H1 (cell line): ENCODE data around the gene NEURL1.

Experiments used
- GABPA ChIP-seq: IDR thresholded peaks from 2 replicates; pipeline ENCODE4 v1.6.1; 2011; ENCODE audit warnings: mild to moderate bottlenecking, low read length, moderate library complexity, borderline replicate concordance; ENCODE audit not compliant: insufficient read depth
- JUN ChIP-seq: IDR thresholded peaks from 2 replicates; pipeline ENCODE4 v1.6.1; 2011; ENCODE audit warnings: low read depth, mild to moderate bottlenecking, improper control_type of control experiment, low read length
- RAD21 ChIP-seq, 2 experiments: IDR thresholded peaks in 1 of 2; conservative IDR thresholded peaks in 1 of 2; 2 replicates each; pipeline ENCODE4 v1.6.1; 2011; ENCODE audit warnings: low read depth in 2 of 2, low read length in 2 of 2, improper control_type of control experiment in 1 of 2, inconsistent platforms in 1 of 2, mild to moderate bottlenecking in 1 of 2, moderate library complexity in 1 of 2
- TF ChIP-seq, protein P1 (sequence below), 3 experiments: IDR thresholded peaks; 1 replicate in 2 of 3; 2 replicates in 1 of 3; pipeline versions ENCODE4 v1.5.1 to v1.6.1; 2011; ENCODE audit warnings: low read length in 3 of 3, mild to moderate bottlenecking in 3 of 3, inconsistent platforms in 2 of 3, low read depth in 1 of 3, moderate library complexity in 1 of 3; ENCODE audit not compliant: insufficient read depth in 1 of 3; ENCODE audit errors: control extremely low read depth in 1 of 3

DNA sequence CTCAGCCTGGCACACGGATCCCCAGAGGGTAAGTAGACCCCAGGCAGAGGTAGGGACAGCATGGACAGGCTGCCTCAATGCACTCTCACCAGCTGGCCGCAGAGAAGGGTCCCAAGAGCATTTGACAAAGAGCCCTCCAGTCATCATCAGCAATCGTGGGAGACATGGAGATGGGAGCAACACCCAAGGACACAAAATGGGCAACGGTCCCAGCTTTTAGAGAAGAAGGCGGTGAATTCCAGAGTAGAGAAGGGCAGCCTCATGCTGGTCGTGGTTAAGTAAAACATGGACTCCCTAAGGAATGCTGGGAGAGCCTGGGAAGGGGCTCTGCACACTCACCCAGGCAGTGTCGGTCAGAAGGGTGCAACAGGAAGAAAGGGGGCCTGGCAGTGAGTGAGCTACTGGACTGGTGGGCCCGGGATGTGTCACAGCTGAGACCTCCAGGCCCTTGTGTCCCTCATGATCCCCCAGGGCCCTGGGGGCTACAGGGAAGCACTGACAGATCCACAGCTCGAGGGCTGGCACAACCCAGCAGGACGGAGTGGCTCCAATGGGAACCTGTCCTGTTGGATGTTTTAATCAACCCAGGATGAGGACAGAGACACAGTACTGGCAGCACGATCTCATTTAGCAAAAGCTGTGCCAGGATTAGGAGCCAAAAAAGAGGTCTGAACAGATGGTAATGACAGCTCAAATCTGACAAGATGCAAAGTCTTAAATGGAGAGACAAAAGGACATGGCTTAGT is 147.1 kb downstream of the NEURL1 start:
- TF ChIP-seq, protein P1, sequence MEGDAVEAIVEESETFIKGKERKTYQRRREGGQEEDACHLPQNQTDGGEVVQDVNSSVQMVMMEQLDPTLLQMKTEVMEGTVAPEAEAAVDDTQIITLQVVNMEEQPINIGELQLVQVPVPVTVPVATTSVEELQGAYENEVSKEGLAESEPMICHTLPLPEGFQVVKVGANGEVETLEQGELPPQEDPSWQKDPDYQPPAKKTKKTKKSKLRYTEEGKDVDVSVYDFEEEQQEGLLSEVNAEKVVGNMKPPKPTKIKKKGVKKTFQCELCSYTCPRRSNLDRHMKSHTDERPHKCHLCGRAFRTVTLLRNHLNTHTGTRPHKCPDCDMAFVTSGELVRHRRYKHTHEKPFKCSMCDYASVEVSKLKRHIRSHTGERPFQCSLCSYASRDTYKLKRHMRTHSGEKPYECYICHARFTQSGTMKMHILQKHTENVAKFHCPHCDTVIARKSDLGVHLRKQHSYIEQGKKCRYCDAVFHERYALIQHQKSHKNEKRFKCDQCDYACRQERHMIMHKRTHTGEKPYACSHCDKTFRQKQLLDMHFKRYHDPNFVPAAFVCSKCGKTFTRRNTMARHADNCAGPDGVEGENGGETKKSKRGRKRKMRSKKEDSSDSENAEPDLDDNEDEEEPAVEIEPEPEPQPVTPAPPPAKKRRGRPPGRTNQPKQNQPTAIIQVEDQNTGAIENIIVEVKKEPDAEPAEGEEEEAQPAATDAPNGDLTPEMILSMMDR (IDR thresholded peaks at IDR 0.05; ENCODE audit: control extremely low read depth in 1 of 3, insufficient read depth in 1 of 3, low read depth in 1 of 3, low read length in 3 of 3), result no peak
- TF ChIP-seq JUN (no peak), RAD21 (IDR thresholded peaks at IDR 0.05 in 1 of 2, conservative IDR thresholded peaks at IDR 0.05 in 1 of 2; ENCODE audit: low read depth in 2 of 2, low read length in 2 of 2) (no peak), GABPA (no peak)
